Raji (cell line): ENCODE measurements around the gene PCIF1.

Source experiments
- POLR2A ChIP-seq: IDR thresholded peaks from 2 replicates; pipeline ENCODE4 v1.6.1; 2011; ENCODE audit warnings: low read depth, low read length, control low read depth; ENCODE audit not compliant: insufficient read depth

The PCIF1 gene

GRCh38 chr20:45898285-45898684 lies 36.2 kb upstream of the PCIF1 start:
- no peak for TF ChIP-seq POLR2A

GRCh38 chr20:45899046-45899835 lies 35.2 kb upstream of the PCIF1 start:
- TF ChIP-seq POLR2A: no peak

- TF ChIP-seq POLR2A: no peak
Measured at GRCh38 chr20:45902199-45902701, 32.2 kb upstream of the PCIF1 start.

GRCh38 chr20:45904583-45905504 lies 29.6 kb upstream of the PCIF1 start:
- no peak for TF ChIP-seq POLR2A

- no peak for TF ChIP-seq POLR2A
Measured at GRCh38 chr20:45905505-45906079, 28.9 kb upstream of the PCIF1 start.

GRCh38 chr20:45907219-45907948 lies 27.1 kb upstream of the PCIF1 start:
- TF ChIP-seq POLR2A: no peak

- TF ChIP-seq POLR2A: no peak
Measured at GRCh38 chr20:45908084-45908483, 26.4 kb upstream of the PCIF1 start.

GRCh38 chr20:45909336-45909808 lies 25.1 kb upstream of the PCIF1 start:
- TF ChIP-seq POLR2A: no peak

GRCh38 chr20:45909817-45910669 lies 24.4 kb upstream of the PCIF1 start:
- TF ChIP-seq POLR2A: no peak

GRCh38 chr20:45910670-45911485 lies 23.6 kb upstream of the PCIF1 start:
- no peak; the same call in 1 of the 2 replicates for TF ChIP-seq POLR2A

- no peak for TF ChIP-seq POLR2A
Measured at GRCh38 chr20:45911486-45912343, 22.8 kb upstream of the PCIF1 start, which contains the start of gene PLTP. Gene PLTP (minus strand): TSS chr20:45912155. CDS start chr20:45911452, 703 bp downstream.

GRCh38 chr20:45912344-45912682 lies 22.2 kb upstream of the PCIF1 start:
- TF ChIP-seq POLR2A: no peak

- no peak for TF ChIP-seq POLR2A
Measured at GRCh38 chr20:45913116-45913515, 21.4 kb upstream of the PCIF1 start.
